Measurements from ENCODE around the gene CDH5.

Gene CDH5

DNA sequence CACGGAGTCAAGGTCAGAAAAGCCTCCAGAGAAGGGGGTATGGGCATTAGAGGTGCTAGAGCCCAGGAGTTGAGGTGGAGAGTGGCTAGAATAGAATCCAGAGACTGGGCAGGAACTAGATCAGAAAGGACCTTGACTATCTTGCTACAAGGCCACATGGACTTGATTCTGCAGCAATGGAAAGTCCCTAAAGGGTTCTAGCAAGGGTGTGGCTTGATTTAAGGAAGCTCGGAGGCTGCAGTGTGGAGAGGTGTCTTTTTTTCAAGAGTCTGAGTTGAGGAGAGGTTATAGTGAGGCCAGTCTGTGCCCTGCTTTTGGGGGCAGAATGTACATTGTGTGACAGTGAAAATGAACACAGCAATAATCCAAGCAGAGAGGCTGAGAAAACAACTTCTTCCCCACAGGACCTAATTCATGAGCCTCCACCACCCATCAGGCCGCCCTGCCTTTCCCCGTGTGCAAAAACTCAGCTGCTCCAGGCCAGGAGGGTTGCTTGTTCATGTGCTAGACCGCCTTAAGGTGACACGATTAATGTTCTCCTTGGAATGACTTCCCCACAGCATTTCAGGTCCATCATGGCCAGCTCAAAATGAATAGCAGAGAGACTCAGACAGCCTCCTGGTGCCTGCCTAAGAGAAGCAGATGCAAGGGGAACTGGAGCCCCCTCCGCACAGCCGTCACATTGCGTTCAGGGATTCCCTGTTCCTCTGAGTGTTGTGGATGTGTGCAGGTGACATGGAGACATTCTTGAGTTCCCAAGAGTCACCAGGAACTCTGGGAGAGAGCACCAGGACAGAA, 51.9 kb downstream of the CDH5 start:
- DNase-seq (ENCODE audit: low read depth), result no peak

DNA sequence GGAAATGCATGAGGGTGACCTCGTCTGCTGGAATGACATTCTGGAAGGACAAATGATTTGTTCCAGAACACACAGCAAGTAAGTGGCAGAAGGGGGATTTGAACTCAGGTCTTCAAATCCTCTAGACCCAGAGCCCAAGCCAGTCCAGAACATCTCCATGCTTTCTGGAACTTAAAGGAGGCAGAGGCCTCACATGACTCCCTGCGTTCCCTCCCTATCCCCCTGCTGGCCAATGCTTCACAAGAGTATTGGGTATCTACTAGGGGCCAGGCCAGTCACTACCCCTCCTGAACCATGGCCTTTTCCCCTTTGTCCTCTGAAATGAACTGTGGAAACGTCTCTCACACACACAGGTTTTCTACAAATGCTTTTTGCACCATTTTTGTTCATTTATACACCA, 53.0 kb downstream of the CDH5 start:
- DNase-seq (ENCODE audit: low read depth), result no peak

DNA sequence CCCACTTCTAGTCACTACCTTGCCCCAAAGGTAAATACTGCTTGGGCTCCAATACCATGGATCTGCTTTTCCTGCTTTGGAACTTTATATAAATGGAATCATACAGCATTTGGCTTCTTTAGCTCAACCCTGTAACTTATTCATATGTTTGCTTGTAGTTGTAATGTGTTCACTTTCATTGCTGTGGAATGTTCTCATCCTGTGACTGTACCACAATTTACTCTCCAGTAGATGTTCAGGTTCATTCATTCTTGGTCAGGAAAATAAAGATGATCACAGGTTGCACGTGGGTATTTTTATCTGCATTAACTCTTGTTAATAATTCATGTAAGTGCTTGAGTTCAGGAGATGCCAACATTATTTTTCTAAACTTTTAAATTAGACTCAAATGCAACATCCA, 53.9 kb downstream of the CDH5 start:
- peak; percentile 34 for DNase-seq (ENCODE audit: low read depth)

DNA sequence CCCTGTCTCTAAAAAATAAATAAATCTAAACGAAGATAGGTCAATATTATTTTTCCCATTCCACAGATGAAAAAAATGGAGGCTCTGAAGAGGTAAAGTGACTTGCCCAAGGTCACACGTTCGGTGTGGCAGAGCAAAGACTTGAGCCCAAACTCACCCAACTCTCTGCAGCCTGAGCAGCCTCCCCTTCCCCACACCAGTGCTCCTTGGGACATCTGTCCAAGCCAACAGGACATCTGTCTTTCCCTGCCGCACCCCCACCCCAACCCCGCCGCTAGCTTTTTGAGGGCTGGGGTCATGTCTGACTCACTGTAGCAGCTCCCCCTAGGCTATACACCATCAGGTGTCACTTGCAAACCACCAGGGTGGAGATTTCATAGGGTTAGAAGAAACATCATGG, 55.4 kb downstream of the CDH5 start:
- DNase-seq (ENCODE audit: low read depth), result no peak

DNA sequence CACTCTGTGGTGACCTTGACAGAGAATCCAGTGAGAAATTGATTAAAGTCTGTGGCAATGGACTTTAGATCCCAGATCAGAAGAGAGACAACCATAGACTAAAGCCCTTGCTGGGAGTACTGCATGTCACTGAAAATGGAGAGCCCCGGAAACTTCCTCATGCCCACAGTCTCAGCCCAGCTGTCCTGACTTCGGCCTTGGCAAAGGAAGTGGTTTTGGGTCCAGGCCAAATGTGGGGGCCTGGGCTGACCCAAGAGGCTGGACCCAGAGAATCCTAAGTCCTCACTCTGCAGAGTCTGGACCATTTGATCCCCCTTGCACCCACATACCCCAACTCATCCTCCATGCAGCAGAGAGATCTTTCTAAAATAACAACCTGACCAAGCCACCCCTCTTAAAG, 55.9 kb downstream of the CDH5 start:
- DNase-seq (ENCODE audit: low read depth), result no peak

DNA sequence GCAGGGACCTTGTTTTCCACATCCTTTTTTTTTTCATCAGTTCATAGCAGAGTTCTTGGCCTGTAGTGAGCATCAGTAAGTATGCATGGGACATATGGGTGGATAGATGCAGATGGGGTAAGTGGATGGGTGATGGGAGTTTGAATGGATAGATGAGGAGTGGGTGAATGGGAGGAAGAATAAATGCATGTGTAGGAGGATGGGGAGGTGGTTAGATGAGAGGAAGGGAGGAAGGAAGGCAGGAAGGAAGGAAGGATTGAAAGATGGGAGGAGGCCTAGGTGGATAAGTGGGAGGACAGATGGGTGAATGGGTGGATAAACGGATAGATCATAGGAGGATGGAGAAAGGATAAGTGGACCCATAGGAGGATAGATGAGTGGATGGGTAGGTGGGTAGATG, 56.7 kb downstream of the CDH5 start:
- DNase-seq (ENCODE audit: low read depth), result no peak

DNA sequence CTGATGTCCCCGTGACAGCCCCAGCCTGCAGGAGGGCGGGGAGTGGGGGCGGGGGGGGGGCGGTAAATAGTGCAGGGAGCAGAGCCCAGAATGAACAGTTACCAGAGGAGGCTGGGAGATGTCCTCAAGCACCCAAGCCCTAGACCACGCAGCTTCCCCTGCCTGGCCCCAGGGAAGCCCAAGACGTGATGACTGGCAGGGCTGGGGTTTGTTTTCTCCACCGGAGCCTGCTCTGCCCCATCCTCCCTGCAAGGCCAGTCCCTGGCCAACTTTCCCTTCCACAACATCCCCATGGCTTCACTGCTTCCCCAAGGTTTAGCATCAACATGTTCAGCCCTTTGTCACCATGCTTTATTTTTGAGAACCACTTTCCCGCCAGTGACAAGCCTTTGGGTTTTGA, 59.2 kb downstream of the CDH5 start:
- DNase-seq (ENCODE audit: low read depth), result no peak

DNA sequence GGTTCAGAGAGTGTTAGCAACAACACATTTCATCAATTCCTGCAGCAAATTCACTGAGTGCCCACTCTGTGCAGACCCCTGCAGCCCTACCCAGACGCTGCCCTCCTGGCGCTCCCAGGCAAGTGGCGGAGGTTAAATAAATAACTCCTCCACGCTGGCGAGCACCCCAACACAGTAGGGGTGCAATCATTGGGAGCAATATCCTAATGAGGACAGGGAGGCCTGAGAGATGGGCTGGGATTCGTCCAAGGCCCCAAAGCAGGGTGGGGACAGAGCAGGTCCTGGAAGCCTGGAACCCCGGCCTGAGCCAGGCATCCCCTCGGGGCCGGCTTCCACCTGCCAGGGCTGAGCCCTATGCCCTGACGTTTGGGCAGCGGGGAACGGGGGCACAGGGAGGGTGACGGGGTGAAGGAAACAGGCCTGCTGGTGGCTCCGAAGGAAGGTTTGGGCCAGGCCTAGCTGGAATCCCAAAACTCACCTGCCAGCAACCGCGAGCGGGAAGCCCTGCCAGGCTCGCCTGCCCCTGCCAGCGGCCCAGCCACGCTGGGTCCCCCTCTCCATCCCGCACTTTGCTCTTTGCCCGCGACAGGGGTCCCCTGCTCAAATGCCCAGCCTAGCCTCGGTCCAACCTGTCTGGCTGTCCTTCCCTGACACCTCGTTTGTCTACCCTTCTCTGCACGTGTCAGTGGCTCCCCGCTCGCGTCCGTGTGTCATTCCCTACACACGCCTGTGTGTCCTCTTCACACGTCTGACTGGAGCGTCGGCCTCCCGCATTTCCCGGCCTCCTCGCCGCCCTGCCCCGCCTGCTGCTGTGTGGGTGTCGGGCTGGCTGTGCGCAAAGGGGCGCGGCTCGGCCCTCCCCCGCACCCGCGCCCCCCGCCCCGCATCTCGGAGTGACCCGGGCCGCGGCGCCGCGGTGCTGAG, 59.9 kb downstream of the CDH5 start:
- no peak for DNase-seq (ENCODE audit: low read depth)

DNA sequence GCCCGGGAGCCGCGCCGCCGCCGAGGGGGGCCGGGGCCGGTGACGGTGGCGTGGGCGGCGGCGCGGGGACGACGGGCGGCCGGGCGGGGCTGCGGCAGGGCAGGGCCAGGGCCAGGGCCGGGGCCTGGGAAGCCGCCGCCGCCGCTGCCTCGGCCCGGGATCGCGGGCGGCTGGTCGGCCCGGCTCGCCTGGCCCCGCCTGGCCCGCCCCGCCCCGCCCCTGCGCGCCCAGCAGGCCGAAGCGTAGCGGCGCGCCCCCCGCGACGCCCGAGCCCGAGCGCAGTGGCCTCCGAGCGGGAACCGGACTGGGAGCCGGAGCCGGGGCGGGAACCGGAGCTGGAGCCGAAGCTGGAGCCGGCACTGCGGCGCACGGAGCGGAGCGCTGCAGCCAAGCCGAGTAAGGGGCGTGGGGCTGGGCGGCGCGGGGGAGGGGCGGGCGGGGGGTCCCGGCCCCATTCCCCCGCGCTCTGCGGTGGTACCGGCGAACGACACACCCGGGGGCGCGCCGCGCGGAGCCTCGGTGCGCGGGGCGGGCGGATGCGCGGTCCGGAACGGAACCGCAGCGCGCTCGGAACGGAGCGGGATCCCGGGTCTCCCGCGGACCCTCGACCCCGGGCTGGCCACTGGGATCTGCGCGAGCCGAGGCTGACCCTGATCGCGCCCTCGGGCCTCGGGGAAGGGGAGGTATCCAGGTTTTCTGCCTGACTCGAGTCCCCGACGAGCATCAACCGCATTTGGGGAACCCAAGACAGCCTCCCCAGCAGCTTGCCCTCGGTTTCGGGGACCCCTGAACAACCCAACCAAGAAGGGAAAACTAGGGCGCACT, 60.8 kb downstream of the CDH5 start, which contains the start of gene BEAN1:
BEAN1 (plus strand) TSS at position 260 of the 825 bp plus-strand sequence. CDS start 10,382 bp downstream, outside the sequence.
- DNase-seq (ENCODE audit: low read depth), result peak; percentile 14

DNA sequence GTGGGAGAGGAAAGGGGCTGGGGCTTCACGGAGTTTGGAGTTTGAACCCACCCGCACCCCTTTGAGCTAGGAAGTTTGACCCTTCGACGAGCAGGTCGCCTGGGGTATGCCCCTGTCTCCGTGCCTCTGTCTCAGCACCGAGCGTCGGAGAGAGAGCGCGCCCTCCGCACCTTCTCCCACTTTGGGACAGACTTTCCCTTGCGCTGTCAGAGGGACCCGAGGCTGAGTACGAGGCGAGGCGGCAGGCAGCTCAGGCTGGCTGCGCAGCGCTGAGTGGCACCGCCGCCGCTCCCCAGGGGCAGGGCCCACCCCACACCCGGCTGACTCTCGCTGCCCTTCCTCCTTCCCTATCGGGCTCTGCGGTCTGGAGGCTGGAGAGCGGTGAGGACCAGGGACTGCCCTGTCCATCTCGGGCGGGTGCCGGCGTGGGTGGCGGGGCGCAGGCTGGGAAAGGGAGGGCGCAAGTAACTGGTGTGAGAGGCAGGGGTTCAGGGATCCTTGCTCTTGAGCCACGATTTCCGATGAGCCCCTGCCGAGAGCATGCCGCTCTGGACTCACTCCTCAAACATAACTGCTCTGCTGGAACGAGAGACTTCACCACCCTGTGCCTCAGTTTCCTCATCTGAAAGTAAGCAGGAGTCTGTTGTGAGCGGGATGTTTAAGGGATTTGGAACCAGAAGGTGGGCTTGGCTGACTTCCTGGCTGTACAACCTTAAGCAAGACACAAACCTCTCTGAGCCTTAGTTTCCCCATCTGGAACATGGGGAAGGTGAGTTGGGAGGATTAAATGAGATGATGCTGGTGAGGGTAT, 61.6 kb downstream of the CDH5 start:
- DNase-seq (ENCODE audit: low read depth), result no peak

DNA sequence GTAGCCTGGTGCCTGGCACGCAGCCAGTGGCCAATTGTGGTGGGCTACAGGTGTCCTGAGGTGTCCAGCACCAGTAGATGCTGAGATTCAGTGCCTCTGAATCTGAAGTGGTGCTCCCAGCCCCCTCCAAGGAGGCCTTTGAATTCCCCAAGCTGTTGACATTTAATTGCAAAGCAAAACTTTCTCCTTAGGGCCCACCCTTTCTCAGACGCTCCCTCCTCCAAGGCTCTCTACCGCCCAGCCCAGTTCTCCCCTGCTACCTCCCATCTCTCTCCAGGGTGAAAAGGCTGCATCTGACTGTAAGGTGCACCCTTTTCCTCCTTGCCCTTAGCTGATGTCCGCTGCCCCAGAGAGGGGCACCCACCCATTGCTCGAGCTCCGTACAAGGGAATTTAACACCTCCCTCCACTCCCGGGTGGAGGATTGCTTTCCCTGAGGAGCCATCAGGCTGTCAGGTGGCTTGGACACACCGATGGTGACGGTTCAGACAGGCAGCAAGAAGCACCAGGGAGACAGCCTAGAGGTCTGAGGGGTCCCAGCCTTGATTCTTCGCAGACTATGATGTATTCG, 62.3 kb downstream of the CDH5 start:
- DNase-seq (ENCODE audit: low read depth), result no peak

DNA sequence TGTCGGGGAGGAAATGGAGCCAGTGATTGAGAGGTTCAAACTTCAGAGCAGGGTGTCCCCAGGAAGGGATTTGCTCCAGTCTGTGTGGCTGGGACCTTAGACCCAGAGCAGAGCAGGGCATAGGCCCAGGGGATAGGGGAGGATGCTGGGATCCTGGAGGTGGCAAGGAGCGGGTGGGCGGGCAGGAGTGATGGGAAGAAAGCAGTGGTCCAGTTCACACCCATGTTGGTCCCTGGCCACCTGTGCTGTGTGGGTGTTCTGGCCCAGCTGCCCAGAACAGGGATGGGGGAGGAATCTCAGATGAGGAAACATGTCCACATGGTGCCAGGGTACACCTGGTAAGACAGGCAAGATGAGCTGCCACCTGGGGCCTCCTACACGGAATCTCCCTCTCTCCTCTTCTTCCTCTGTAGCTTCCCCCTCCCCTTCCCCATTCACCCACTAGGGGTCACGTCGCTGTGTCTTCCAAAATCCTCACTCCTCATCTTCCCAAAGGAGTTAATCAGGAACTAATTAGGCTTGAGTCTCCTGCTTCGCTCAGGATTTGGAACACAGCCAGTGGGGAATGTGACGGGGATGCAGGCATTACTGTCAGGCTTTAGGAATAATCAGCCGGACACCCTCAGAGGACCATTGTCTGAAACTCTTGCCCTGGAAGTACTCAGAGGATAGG, 62.9 kb downstream of the CDH5 start:
- no peak for DNase-seq (ENCODE audit: low read depth)

DNA sequence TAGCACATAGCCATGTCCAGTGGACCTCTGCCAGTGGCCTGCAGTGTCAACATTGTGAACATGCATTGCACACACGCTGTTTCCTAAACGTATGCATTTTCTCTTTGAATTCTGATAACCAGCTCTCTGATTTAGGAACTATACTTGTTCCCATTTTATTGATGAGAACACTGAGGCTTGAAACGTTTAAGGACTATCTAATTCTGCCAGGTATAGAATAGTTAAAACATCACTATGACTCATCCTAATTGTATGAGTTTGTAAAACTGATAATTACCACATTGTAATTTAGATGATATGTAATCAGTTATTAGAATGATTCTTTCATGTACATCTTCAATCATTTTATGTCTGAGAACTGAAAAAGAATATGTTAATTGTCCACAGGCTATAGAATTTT, 63.7 kb downstream of the CDH5 start:
- DNase-seq (ENCODE audit: low read depth), result no peak

DNA sequence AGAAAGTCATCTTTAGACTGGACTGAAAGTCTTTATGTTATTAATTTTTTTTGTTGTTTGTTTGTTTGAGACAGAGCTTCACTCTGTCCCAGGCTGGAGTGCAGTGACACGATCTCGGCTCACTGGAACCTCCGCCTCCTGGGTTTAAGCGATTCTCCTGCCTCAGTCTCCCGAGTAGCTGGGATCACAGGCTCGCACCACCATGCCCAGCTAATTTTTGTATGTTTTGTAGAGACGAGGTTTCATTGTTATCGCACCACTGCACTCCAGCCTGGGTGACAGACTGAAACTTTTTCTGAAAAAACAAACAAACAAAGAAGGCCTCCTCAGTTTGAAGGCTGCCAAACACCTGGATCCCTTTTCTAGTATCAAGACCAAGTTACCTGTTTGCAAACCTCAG, 65.3 kb downstream of the CDH5 start:
- DNase-seq (ENCODE audit: low read depth), result no peak

DNA sequence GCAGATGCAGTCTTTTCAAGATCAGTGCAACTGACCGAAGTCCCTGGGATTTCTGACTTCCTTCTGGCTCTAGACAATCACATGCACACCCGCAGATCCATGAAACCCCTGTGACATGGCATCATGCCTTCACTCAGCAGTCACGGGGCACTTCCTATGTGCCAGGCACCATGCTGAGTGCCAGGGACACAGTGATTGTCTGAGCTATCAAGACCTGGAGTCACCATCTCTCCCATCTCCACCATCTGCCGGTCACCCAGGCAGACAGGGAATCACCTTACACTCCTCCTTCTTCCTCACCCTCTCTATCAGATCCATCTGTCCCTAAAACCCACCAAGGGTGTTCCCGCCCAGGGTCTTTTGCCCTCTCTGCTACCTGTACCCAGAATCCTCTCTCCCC, 65.9 kb downstream of the CDH5 start:
- no peak for DNase-seq (ENCODE audit: low read depth)

DNA sequence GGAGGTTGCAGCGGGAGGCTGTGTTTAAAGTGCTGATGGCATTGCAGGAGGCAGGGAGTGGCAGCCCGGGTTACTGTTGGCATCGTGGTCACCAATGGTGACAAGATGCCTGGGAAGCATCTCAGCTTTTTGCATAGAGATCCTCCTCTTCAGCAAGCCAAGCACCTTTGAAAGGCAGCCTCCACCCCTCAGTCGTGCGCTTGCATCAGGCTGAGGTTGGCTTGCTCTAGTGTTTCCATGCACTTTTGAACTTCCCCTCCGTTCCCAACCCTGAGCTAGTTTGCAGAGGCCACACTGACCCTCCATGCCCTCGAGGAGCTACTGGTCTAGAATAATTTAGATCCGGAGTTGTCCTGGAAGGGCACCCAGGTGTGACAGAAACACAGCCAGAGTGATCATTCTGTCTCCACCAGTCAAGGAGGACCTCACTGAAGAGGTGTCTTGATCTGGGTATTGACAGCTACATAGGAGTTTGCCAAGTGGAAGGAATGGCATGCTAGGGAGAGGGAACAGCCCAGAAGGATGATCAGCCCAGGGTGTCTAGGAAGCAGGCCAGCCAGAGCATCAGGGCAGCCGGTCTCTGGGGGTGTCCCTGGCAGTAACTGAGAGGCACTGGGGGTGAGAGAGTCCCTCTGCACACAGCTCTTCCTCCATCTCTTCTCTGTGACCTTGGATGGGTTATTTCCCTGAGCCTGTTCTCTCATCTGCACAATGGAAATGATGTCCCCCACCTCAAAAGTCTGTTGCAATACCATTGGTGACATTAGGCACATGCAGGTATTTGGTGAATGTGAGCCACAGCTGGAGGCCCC, 68.3 kb downstream of the CDH5 start:
- DNase-seq (ENCODE audit: low read depth), result no peak

DNA sequence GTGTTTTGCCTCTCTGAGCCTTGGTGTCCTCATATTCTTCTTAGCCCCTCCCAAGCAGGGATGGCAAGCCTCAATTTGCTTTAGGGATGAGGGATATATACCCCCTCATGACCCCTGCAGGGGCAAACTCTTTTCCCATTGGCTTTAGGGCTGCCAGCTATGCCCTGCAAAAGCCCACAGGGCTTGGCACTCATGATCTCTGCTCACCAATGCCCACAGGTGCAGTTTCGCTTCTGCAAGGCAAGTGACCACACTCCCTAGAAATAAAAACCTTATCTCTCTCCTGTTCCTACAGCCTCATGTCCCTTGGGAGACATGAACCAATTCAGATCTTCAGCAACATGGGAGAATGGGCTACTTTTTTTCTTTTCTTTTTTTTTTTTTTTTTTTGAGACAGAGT, 69.4 kb downstream of the CDH5 start:
- DNase-seq (ENCODE audit: low read depth), result no peak

DNA sequence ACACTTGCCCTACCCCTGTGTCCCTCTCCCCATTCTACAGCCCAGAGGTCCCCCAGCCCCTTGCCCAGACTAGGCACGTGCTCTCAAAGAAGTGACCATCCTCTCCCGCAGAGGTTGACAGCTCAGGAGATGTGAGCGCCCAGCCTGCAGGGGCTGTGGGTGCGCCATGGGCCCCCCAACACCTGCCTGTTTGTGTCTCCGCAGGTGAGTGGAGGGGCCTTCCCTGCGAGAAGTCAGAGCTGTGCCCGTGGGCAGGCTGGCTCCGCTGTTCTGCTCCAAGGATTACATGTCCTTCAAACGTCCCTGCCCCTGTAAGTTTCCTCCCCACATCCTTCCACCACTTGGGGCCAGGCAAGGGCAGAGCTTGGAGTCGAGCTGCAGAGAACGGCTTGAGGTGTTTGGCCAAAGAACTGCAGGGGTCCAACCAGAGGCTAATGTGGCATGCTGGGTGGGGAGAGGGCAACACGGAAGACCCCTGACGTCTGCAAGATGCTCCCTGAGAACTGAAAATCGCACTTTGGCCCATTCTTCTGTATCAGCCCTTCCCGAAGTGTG, 71.0 kb downstream of the CDH5 start:
- DNase-seq (ENCODE audit: low read depth), result no peak

DNA sequence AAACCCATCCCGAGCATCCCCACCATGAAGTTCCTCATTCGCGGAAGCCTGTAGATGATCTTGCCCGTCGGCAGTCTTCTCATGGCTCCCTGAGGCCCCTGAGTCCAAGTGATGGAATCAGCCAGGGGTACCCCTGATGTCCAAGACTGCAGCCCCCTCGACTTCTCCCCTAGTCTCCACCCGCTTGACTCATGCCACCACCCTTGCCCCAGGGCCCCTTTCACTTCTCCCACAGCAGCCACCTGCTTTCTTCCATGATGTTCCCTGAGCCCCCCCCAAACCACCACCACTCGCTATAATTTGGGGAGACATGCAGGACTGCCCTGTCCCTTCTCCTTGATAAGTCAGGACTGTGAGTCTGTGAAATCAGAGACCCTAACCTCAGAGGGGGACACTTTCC, 72.0 kb downstream of the CDH5 start:
- no peak for DNase-seq (ENCODE audit: low read depth)
